Activated CD4-positive, alpha-beta T cell treated with anti-CD3 and anti-CD28 coated beads, Interleukin-2, amount 50 U/mL, for 24 hours (primary cell): ENCODE data around the gene ICE1.
"Not testable (repeated sequence)": the region's sequence is repeated elsewhere in the genome, so short reads cannot be mapped to it uniquely, and the experiment has no call there.

Experiments
- DNase-seq, 2 donors: peaks; one replicate each; pipeline ENCODE4 v3.0.0-alpha.2; 2020; ENCODE audit warnings: low read depth in 1 of 2, low spot score in 1 of 2

The ICE1 gene

GRCh38 chr5:5436203-5436760 lies 13.8 kb downstream of the ICE1 start:
- no peak for DNase-seq

GRCh38 chr5:5437227-5438172 lies 15.0 kb downstream of the ICE1 start:
- DNase-seq: no peak

GRCh38 chr5:5451863-5452262 lies 29.4 kb downstream of the ICE1 start:
- no peak for DNase-seq

GRCh38 chr5:5453131-5453530 lies 30.7 kb downstream of the ICE1 start:
- DNase-seq: no peak

- DNase-seq: no peak
Measured at GRCh38 chr5:5454391-5454790, 31.9 kb downstream of the ICE1 start.

- no peak for DNase-seq
Measured at GRCh38 chr5:5456858-5457257, 34.4 kb downstream of the ICE1 start.

- no peak for DNase-seq
Measured at GRCh38 chr5:5460311-5460710, 37.8 kb downstream of the ICE1 start.

GRCh38 chr5:5461012-5461411 lies 38.5 kb downstream of the ICE1 start:
- DNase-seq: no peak

- DNase-seq: no peak
Measured at GRCh38 chr5:5464036-5464715, 41.7 kb downstream of the ICE1 start.

GRCh38 chr5:5466227-5466626 lies 43.8 kb downstream of the ICE1 start:
- DNase-seq: no peak

- DNase-seq: no peak
Measured at GRCh38 chr5:5467737-5468136, 45.3 kb downstream of the ICE1 start.

GRCh38 chr5:5470933-5471332 lies 48.5 kb downstream of the ICE1 start:
- DNase-seq: no peak

- no peak for DNase-seq
Measured at GRCh38 chr5:5473226-5473625, 50.7 kb downstream of the ICE1 start.

GRCh38 chr5:5474961-5475360 lies 52.5 kb downstream of the ICE1 start:
- no peak for DNase-seq

- DNase-seq: no peak
Measured at GRCh38 chr5:5475975-5476374, 53.5 kb downstream of the ICE1 start.

- DNase-seq: not testable (repeated sequence)
Measured at GRCh38 chr5:5479578-5479977, 57.1 kb downstream of the ICE1 start.

- no peak for DNase-seq
Measured at GRCh38 chr5:5480481-5481111, 58.1 kb downstream of the ICE1 start.

GRCh38 chr5:5481206-5481605 lies 58.7 kb downstream of the ICE1 start:
- no peak for DNase-seq

GRCh38 chr5:5481633-5482032 lies 59.2 kb downstream of the ICE1 start:
- no peak for DNase-seq

GRCh38 chr5:5483350-5483749 lies 60.9 kb downstream of the ICE1 start:
- DNase-seq: no peak

- no peak for DNase-seq
Measured at GRCh38 chr5:5483880-5484598, 61.6 kb downstream of the ICE1 start.
